Lower lobe of right lung (tissue), 2 donors: ENCODE measurements around the gene EID1. TPM values are rescaled to one million over a fixed set of nuclear protein-coding genes. Genes with fewer than 3 reads are reported as not detected.
A peak's percentile ranks its signal among the peaks of the same experiment; 100 is the strongest.

Experiments used
- ATAC-seq, 2 donors: fragments of 200-7000 bp; cut with Tn5 transposase; one replicate each; pipeline ENCODE4 v1.9.1; 2020 to 2022; ENCODE audit warnings: mild to moderate bottlenecking in 2 of 2, moderate library complexity in 2 of 2
- DNase-seq: peaks from one replicate; pipeline ENCODE4 v3.0.0-alpha.2; 2020
- H3K27ac ChIP-seq: fragments of 200-600 bp; one replicate; pipeline ENCODE4 v1.8.0; 2022
- H3K27me3 ChIP-seq: fragments of 200-600 bp; one replicate; pipeline ENCODE4 v1.8.0; 2022; ENCODE audit warnings: low read depth
- H3K36me3 ChIP-seq: fragments of 200-600 bp; one replicate; pipeline ENCODE4 v1.8.0; 2022; ENCODE audit warnings: mild to moderate bottlenecking
- H3K4me1 ChIP-seq: fragments of 200-600 bp; one replicate; pipeline ENCODE4 v1.8.0; 2022
- H3K4me3 ChIP-seq: fragments of 200-600 bp; one replicate; pipeline ENCODE4 v1.8.0; 2022; ENCODE audit warnings: mild to moderate bottlenecking
- H3K9me3 ChIP-seq: fragments of 200-600 bp; one replicate; pipeline ENCODE4 v1.8.0; 2022
- intact Hi-C: fragments of 100-400 bp; cut with DNase I; formaldehyde crosslinking; loops from one replicate; pipeline ENCODE4 v1.11.0; 2022
- total RNA-seq: library from RNA; stranded (reverse); fragmentation: NEBNext Ultra II Directional; extraction: Animal tissue kit (Norgen Biotek cat#: 25700); gene quantifications from one replicate; pipeline ENCODE4 v1.2.1, GENCODE V29; 2021
- TF ChIP-seq, protein P1 (sequence below): fragments of 200-600 bp; IDR thresholded peaks from one replicate; pipeline ENCODE4 v1.8.0; 2022; ENCODE audit warnings: antibody characterized with exemption, mild to moderate bottlenecking
- donor health status: DM: no; HTN: yes; CAD: no; lungs with severe emphysema.

Gene EID1
- total RNA-seq, 1 donor from 2014 or later = 84.0 TPM

DNA sequence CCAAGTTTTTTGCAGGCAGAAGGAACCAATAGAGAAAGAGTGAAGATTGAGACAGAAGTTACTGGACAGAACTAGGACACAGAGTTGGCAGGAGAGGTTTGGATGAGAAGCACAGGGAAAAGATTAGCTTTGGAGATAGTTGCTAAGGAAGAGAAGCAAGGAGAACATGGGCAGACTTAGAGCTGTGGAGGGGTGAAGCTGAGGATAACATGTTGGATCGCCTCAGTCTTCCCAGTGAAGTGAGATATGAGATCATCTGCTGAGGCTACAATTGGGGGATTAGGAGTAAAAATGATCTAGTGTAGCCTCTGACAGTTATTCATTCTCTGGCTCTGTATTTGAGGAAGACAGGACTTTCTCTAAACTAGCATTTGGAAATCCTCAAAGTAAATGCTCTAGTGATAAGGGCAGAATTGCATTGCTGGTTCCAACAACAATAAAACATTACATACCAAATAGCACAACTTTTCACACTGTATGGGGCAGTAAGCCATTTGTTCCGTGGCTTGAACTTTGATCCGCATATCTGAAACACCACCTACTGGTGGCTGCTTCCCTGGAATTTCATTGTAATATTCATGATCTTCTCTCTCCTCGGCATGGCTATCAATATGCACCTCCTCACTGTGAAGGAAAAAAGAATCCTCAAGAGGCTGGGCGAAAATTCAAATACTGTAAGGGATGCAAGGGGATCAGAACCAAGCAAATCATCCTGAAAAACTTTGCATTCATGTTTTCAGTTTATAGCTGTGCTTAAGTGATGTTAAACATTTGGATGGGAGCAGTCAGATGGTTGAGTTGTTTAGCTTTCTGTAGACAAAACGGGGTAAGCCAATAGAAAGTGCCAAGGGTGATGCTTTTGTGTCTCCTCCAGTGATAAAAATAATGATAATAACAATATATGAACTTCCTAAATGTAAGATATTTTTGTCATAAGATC is 22.2 kb upstream of the EID1 start:
- H3K4me3 ChIP-seq = no peak overlapping the region
- H3K27ac ChIP-seq = no peak overlapping the region
- TF ChIP-seq, protein P1, sequence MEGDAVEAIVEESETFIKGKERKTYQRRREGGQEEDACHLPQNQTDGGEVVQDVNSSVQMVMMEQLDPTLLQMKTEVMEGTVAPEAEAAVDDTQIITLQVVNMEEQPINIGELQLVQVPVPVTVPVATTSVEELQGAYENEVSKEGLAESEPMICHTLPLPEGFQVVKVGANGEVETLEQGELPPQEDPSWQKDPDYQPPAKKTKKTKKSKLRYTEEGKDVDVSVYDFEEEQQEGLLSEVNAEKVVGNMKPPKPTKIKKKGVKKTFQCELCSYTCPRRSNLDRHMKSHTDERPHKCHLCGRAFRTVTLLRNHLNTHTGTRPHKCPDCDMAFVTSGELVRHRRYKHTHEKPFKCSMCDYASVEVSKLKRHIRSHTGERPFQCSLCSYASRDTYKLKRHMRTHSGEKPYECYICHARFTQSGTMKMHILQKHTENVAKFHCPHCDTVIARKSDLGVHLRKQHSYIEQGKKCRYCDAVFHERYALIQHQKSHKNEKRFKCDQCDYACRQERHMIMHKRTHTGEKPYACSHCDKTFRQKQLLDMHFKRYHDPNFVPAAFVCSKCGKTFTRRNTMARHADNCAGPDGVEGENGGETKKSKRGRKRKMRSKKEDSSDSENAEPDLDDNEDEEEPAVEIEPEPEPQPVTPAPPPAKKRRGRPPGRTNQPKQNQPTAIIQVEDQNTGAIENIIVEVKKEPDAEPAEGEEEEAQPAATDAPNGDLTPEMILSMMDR = peak; percentile 43
- intact Hi-C loops = no loop called here
- no peak for DNase-seq
- H3K4me1 ChIP-seq = no peaks in the 10 kb centered on the region
- H3K9me3 ChIP-seq = no peaks in the 10 kb centered on the region
- no peaks in the 10 kb centered on the region for H3K36me3 ChIP-seq
- ATAC-seq = peak; percentile 64 to 66
- H3K27me3 ChIP-seq = no peaks in the 10 kb centered on the region

DNA sequence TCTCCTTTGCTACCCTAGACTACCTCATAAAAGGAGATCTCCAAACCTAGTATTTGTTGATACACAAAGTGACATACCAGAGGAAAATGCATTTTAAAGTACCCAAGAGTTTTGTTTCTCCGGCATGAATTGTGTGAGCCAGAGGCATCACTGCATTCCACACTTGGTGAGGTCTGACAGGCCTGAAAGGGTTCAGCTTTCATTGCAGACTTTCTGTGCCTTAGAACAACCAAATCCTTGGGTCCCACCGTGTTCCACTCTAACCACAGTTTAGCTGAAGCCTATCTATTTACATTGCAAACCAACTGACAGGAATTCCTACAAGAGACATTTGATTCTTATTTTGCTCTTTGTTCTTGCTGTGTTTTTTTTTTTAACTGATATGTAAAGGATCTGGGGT is 21.0 kb upstream of the EID1 start:
- H3K9me3 ChIP-seq = no peaks in the 10 kb centered on the region
- H3K4me3 ChIP-seq = no peak overlapping the region
- no peaks in the 10 kb centered on the region for H3K36me3 ChIP-seq
- DNase-seq (no peak), ATAC-seq (peak in 1 of 2 donors; percentile 16)
- H3K4me1 ChIP-seq = no peaks in the 10 kb centered on the region
- H3K27ac ChIP-seq = no peak overlapping the region
- TF ChIP-seq, protein P1 = no peak
- intact Hi-C loops = no loop called here
- no peaks in the 10 kb centered on the region for H3K27me3 ChIP-seq

DNA sequence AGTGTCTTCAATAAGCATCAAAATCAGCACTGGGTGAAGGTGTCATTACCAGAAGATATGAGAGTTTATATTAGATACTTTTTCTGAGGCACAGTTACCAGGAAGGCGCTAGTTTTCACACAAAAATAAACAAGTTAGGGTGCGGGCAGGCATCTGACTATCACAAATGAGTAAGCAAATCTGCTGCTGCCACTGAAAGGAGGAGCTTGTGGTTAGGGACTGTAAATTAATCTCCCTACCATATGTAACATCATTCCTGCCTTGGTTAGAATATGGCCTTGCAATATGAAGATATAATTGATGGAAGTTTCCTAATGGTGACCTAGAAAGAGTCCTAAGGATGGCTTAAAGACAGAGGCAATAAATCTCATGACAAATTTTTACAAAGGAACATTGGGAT is 19.5 kb upstream of the EID1 start:
- H3K9me3 ChIP-seq = no peaks in the 10 kb centered on the region
- no peaks in the 10 kb centered on the region for H3K36me3 ChIP-seq
- no peaks in the 10 kb centered on the region for H3K4me1 ChIP-seq
- no peak overlapping the region for H3K27ac ChIP-seq
- TF ChIP-seq, protein P1 = no peak
- no peaks in the 10 kb centered on the region for H3K27me3 ChIP-seq
- ATAC-seq (no peak), DNase-seq (no peak)
- intact Hi-C loops = no loop called here
- H3K4me3 ChIP-seq = no peak overlapping the region

DNA sequence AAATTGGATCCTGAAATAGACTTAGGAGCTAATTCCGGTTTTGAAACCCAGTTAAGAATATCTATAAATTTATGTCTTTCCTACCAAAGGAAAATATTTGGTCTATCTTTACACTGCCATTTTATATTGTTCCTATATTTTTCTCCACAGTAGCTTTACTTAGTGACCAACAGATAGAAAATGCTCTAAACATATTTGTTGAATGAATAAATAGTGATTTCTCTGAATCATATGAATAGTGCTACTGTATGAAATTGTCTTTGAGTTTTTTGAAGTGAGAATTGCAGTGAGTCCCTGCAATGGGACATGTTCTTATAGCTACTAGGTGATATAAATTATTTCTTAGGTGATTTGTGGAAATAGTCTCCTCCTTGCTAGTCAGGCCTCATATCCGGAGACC is 18.5 kb upstream of the EID1 start:
- H3K4me3 ChIP-seq = no peak overlapping the region
- H3K27me3 ChIP-seq = no peaks in the 10 kb centered on the region
- H3K9me3 ChIP-seq = no peaks in the 10 kb centered on the region
- TF ChIP-seq, protein P1 = no peak
- H3K4me1 ChIP-seq = no peaks in the 10 kb centered on the region
- no peaks in the 10 kb centered on the region for H3K36me3 ChIP-seq
- intact Hi-C loops = no loop called here
- no peak for ATAC-seq
- no peak for DNase-seq
- H3K27ac ChIP-seq = no peak overlapping the region

DNA sequence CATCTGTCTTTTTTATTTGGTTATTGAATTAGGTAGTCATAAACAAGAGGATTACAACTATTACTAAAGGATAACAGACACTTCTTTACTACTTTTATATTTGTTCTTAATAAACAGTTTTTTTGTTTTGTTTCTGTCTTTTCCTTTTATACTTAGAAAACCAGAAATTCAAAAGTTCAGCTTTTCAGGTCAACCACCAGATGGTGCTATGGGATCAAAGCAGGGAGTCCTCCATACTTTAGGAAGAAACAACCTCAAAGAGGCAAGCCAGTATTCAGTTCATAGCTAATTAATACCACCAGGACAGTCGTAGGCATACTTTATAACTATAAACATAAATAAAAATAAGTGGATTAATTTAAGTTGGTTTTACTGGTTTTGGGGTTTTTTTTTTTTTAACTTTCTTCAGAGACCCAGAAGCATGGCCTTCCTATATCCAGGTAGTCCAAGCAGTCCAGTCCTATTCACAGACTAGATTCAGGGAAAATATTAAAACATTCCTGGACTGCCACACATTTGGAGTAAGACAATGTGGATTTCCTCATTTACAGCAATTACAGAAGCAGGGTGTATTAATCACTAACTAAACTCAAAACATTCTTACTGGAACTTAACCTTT is 16.0 kb upstream of the EID1 start:
- Histone ChIP-seq H3K9me3 (no peaks in the 10 kb centered on the region), H3K4me3 (no peak overlapping the region), H3K27me3 (no peaks in the 10 kb centered on the region), H3K4me1 (no peaks in the 10 kb centered on the region), H3K27ac (no peak overlapping the region), H3K36me3 (no peaks in the 10 kb centered on the region)
- no peak for DNase-seq
- peak; percentile 79 to 82 for ATAC-seq
- intact Hi-C loops = loop anchor here (5.0 to 10.0 kb wide), 2 partner anchors 283 to 560 kb away; partner anchors contain the start of gene FGF7
- TF ChIP-seq, protein P1 = peak; percentile 90
